Mononuclear cell (primary cell): ENCODE data around the gene GATM. TPM values are rescaled to one million over a fixed set of nuclear protein-coding genes. Genes with fewer than 3 reads are reported as not detected.
"Not testable (repeated sequence)": the region's sequence is repeated elsewhere in the genome, so short reads cannot be mapped to it uniquely, and the experiment has no call there.

Experiments used
- H3K27me3 ChIP-seq: 2 replicates; pipeline ENCODE4 v1.6.0; 2011; ENCODE audit warnings: low read length, control low read depth; ENCODE audit not compliant: insufficient read depth
- H3K4me1 ChIP-seq: 2 replicates; pipeline ENCODE4 v1.5.1; 2011; ENCODE audit warnings: mild to moderate bottlenecking, low read length, control low read depth; ENCODE audit not compliant: insufficient read depth
- H3K4me3 ChIP-seq: 2 replicates; pipeline ENCODE4 v1.5.1; 2011; ENCODE audit warnings: mild to moderate bottlenecking, low read length, moderate library complexity
- H3K9me3 ChIP-seq: 2 replicates; pipeline ENCODE4 v1.5.1; 2011; ENCODE audit warnings: low read depth, mild to moderate bottlenecking, control low read depth, low read length
- total RNA-seq: library from RNA; depleted of rRNA; stranded (reverse); fragments of >200 nt; gene quantifications from one replicate; pipeline ENCODE4 v1.2.3, GENCODE V29; 2012

GATM gene
- total RNA-seq, 1 donor = 2.3 TPM

GRCh38 chr15:45375836-45376235 lies 2.5 kb downstream of the GATM start:
- H3K4me3 ChIP-seq = no peak overlapping the region
- H3K4me1 ChIP-seq = peaks cover 16% of the 10 kb centered on the region
- H3K9me3 ChIP-seq = no peaks in the 10 kb centered on the region
- H3K27me3 ChIP-seq = peaks cover 34% of the 10 kb centered on the region

- H3K4me3 ChIP-seq = no peak overlapping the region
- no peaks in the 10 kb centered on the region for H3K9me3 ChIP-seq
- peaks cover 24% of the 10 kb centered on the region for H3K27me3 ChIP-seq
- peaks cover 15% of the 10 kb centered on the region for H3K4me1 ChIP-seq
Measured at GRCh38 chr15:45373976-45374375, 4.4 kb downstream of the GATM start.

GRCh38 chr15:45372041-45372995 lies 6.0 kb downstream of the GATM start:
- H3K4me1 ChIP-seq = peaks cover 1% of the 10 kb centered on the region
- no peaks in the 10 kb centered on the region for H3K9me3 ChIP-seq
- no peak overlapping the region for H3K4me3 ChIP-seq
- H3K27me3 ChIP-seq = peaks cover 10% of the 10 kb centered on the region

- Histone ChIP-seq H3K27me3 (peaks cover 5% of the 10 kb centered on the region), H3K9me3 (no peaks in the 10 kb centered on the region), H3K4me1 (no peaks in the 10 kb centered on the region), H3K4me3 (no peak overlapping the region)
Measured at GRCh38 chr15:45371546-45371945, 6.8 kb downstream of the GATM start.

GRCh38 chr15:45370042-45370441 lies 8.3 kb downstream of the GATM start:
- not testable (repeated sequence) for H3K27me3 ChIP-seq, H3K4me1 ChIP-seq, H3K4me3 ChIP-seq, H3K9me3 ChIP-seq

- not testable (repeated sequence) for H3K4me3 ChIP-seq, H3K4me1 ChIP-seq
Measured at GRCh38 chr15:45367222-45367621, 11.1 kb downstream of the GATM start.

GRCh38 chr15:45364271-45364670 lies 14.1 kb downstream of the GATM start:
- Histone ChIP-seq H3K4me1 (no peaks in the 10 kb centered on the region), H3K4me3 (no peak overlapping the region), H3K27me3 (no peaks in the 10 kb centered on the region), H3K9me3 (no peaks in the 10 kb centered on the region)

More at GRCh38 chr15:45367222-45367621, 11.1 kb downstream of the GATM start:
- H3K9me3 ChIP-seq, H3K27me3 ChIP-seq: not testable (repeated sequence)

GRCh38 chr15:45363801-45364200 lies 14.5 kb downstream of the GATM start:
- no peak overlapping the region for H3K4me3 ChIP-seq
- no peaks in the 10 kb centered on the region for H3K27me3 ChIP-seq
- no peaks in the 10 kb centered on the region for H3K4me1 ChIP-seq
- no peaks in the 10 kb centered on the region for H3K9me3 ChIP-seq

- H3K4me1 ChIP-seq = no peaks in the 10 kb centered on the region
- no peaks in the 10 kb centered on the region for H3K27me3 ChIP-seq
- no peak overlapping the region for H3K4me3 ChIP-seq
- no peaks in the 10 kb centered on the region for H3K9me3 ChIP-seq
Measured at GRCh38 chr15:45363334-45363733, 15.0 kb downstream of the GATM start.

GRCh38 chr15:45362419-45362818 lies 15.9 kb downstream of the GATM start:
- H3K4me1 ChIP-seq = no peaks in the 10 kb centered on the region
- no peak overlapping the region for H3K4me3 ChIP-seq
- H3K27me3 ChIP-seq = no peaks in the 10 kb centered on the region
- no peaks in the 10 kb centered on the region for H3K9me3 ChIP-seq

GRCh38 chr15:45361878-45362277 lies 16.5 kb downstream of the GATM start:
- H3K4me3 ChIP-seq = no peak overlapping the region

GRCh38 chr15:45355860-45356259 lies 22.5 kb downstream of the GATM start:
- H3K9me3 ChIP-seq = no peaks in the 10 kb centered on the region
- no peaks in the 10 kb centered on the region for H3K4me1 ChIP-seq
- no peaks in the 10 kb centered on the region for H3K27me3 ChIP-seq
- no peak overlapping the region for H3K4me3 ChIP-seq

More at GRCh38 chr15:45361878-45362277, 16.5 kb downstream of the GATM start:
- no peaks in the 10 kb centered on the region for H3K4me1 ChIP-seq
- no peaks in the 10 kb centered on the region for H3K9me3 ChIP-seq
- no peaks in the 10 kb centered on the region for H3K27me3 ChIP-seq

GRCh38 chr15:45354711-45355110 lies 23.6 kb downstream of the GATM start:
- H3K27me3 ChIP-seq = no peaks in the 10 kb centered on the region
- H3K4me1 ChIP-seq = no peaks in the 10 kb centered on the region
- H3K9me3 ChIP-seq = no peaks in the 10 kb centered on the region
- no peak overlapping the region for H3K4me3 ChIP-seq

GRCh38 chr15:45351227-45351626 lies 27.1 kb downstream of the GATM start:
- H3K9me3 ChIP-seq = no peaks in the 10 kb centered on the region
- H3K27me3 ChIP-seq = peaks cover 4% of the 10 kb centered on the region
- H3K4me3 ChIP-seq = no peak overlapping the region
- no peaks in the 10 kb centered on the region for H3K4me1 ChIP-seq

GRCh38 chr15:45349623-45350022 lies 28.7 kb downstream of the GATM start:
- Histone ChIP-seq H3K27me3 (peaks cover 5% of the 10 kb centered on the region), H3K9me3 (no peaks in the 10 kb centered on the region), H3K4me3 (no peak overlapping the region), H3K4me1 (no peaks in the 10 kb centered on the region)

- no peak overlapping the region for H3K4me3 ChIP-seq
- no peaks in the 10 kb centered on the region for H3K4me1 ChIP-seq
- peaks cover 5% of the 10 kb centered on the region for H3K27me3 ChIP-seq
- H3K9me3 ChIP-seq = no peaks in the 10 kb centered on the region
Measured at GRCh38 chr15:45347989-45348388, 30.4 kb downstream of the GATM start.
